ENCODE results near the gene RAD51D. TPM values are rescaled to one million over a fixed set of nuclear protein-coding genes. Genes with fewer than 3 reads are reported as not detected.

The RAD51D gene
- total RNA-seq = 1 to 10 TPM; 3.9 to 5.5 (median 4.3) TPM
- long read RNA-seq, full-length matches to known transcripts = 1 of 1 reads
- long read RNA-seq, partial matches to known transcripts = 0 of 1 reads
- long read RNA-seq, other reads (novel, unspliced or antisense) = 0 of 1 reads

DNA sequence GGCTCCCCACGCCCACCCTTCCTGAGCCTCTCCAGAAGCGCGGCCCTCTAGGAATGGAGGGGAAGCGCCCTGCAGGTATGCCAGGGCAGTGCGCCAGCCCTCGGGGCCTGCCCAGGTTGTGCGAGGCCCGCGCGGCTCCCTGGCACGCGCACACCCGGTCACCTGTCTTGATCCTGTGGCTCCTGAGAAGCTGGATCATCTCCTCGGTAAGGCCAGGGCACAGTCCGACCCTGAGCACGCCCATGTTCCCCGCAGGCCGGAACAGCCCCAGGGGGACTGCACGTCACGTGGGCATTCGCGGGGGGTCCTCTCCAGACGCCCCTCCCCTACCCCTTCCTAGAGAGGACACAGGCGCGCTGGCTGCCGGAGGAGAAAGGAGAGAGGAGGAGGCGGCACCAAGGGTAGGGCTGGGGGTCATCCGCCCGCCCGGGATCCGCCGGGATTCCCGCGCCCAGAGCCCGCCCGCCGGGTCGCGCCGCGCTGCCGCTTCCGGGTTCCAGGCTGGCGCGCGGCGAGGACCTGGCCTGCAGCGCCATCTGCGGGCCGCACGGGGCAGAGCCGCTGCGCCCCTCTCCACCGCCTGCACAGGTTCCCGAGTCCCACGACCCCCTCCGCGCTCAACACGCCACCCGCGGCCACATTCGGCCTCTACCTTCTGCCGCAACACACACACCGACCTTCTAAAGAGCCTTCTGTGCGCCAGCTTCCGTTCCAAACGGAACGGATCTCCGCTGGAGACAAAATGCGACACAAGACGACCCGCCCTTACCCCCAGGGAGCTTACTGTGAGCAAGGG lies at the start of gene RAD51D:
Gene RAD51D (minus strand): TSS at position 491 of the 796 bp plus-strand sequence. CDS start 247 bp downstream, at position 244.
- WGBS (ENCODE audit: insufficient coverage, low coverage, low lambda C conversion rate, missing lambda C conversion rate) = 0% methylated on average over 11 of the region's 72 CpGs
- Histone ChIP-seq H3K9me3 (no peaks in the 10 kb centered on the region), H3K4me3 (peak within 1 kb of the TSS; percentile 80 to 91 (median 90)), H3K27ac (peak within 1 kb of the TSS; percentile 56 to 59 (median 56)), H3K36me3 (no peaks in the 10 kb centered on the region), H3K4me1 (peaks cover 0 to 9% (median 4%) of the 10 kb centered on the region in 4 donors), H3K27me3 (no peaks in the 10 kb centered on the region)
- intact Hi-C loops (cut with DNase I) = loop anchor here (10.0 kb wide), 3 partner anchors 125 to 695 kb away; no protein-coding TSS in a partner anchor
- ATAC-seq (peak; percentile 97 to 99 (median 98)), DNase-seq (peak; percentile 76 to 81 (median 77))
- TF ChIP-seq, protein P1, sequence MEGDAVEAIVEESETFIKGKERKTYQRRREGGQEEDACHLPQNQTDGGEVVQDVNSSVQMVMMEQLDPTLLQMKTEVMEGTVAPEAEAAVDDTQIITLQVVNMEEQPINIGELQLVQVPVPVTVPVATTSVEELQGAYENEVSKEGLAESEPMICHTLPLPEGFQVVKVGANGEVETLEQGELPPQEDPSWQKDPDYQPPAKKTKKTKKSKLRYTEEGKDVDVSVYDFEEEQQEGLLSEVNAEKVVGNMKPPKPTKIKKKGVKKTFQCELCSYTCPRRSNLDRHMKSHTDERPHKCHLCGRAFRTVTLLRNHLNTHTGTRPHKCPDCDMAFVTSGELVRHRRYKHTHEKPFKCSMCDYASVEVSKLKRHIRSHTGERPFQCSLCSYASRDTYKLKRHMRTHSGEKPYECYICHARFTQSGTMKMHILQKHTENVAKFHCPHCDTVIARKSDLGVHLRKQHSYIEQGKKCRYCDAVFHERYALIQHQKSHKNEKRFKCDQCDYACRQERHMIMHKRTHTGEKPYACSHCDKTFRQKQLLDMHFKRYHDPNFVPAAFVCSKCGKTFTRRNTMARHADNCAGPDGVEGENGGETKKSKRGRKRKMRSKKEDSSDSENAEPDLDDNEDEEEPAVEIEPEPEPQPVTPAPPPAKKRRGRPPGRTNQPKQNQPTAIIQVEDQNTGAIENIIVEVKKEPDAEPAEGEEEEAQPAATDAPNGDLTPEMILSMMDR (IDR thresholded peaks at IDR 0.05) = peak; percentile 88 to 99 (median 92)
- TF ChIP-seq POLR2A (IDR thresholded peaks at IDR 0.05) = peak; percentile 39

DNA sequence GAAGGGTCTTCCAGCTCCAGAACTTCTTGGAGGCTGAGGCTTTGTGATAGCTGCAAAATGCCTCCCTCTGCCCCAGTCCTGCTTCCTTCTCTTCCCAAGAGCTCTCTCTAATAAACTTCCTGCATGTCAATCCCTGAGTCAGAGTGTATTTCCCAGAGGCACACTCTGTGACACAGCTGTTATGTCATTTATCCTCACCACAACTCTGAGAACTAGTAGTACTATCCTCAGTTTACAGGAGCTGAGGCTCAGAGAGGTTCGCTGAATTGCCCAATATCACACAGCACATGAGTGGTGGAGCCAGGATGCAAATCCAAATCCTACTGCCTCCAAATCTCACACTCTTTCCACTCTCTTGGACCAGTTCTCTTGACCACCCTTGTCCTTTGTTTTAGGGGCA lies 48.0 kb upstream of the RAD51D start:
- Histone ChIP-seq H3K27me3 (no peaks in the 10 kb centered on the region), H3K27ac (no peak overlapping the region), H3K36me3 (no peaks in the 10 kb centered on the region), H3K9me3 (no peaks in the 10 kb centered on the region), H3K4me1 (no peaks in the 10 kb centered on the region), H3K4me3 (no peak overlapping the region)
- no peak for ATAC-seq
- TF ChIP-seq, protein P1 (IDR thresholded peaks at IDR 0.05) = no peak
- no peak for TF ChIP-seq POLR2A (IDR thresholded peaks at IDR 0.05)
- intact Hi-C loops (cut with DNase I) = no loop called here
- WGBS (ENCODE audit: insufficient coverage, low coverage, low lambda C conversion rate, missing lambda C conversion rate) = 29% methylated on average over 1 of the region's 1 CpG
- no peak for DNase-seq

GRCh38 chr17:35167046-35167445 lies 47.4 kb upstream of the RAD51D start:
- intact Hi-C loops (cut with DNase I) = no loop called here
- no peaks in the 10 kb centered on the region for H3K36me3 ChIP-seq
- WGBS (ENCODE audit: insufficient coverage, low coverage, low lambda C conversion rate, missing lambda C conversion rate) = 43% methylated on average over 2 of the region's 3 CpGs
- DNase-seq = no peak
- no peaks in the 10 kb centered on the region for H3K9me3 ChIP-seq
- TF ChIP-seq, protein P1 (IDR thresholded peaks at IDR 0.05) = no peak
- no peak for TF ChIP-seq POLR2A (IDR thresholded peaks at IDR 0.05)
- ATAC-seq = no peak
- no peaks in the 10 kb centered on the region for H3K4me1 ChIP-seq
- H3K4me3 ChIP-seq = no peak overlapping the region
- no peaks in the 10 kb centered on the region for H3K27me3 ChIP-seq
- H3K27ac ChIP-seq = no peak overlapping the region

- TF ChIP-seq, protein P1 (IDR thresholded peaks at IDR 0.05) = no peak
- TF ChIP-seq POLR2A (IDR thresholded peaks at IDR 0.05) = no peak
- H3K9me3 ChIP-seq = no peaks in the 10 kb centered on the region
- 65% methylated on average over 3 of the region's 5 CpGs for WGBS (ENCODE audit: insufficient coverage, low coverage, low lambda C conversion rate, missing lambda C conversion rate)
- no peak overlapping the region for H3K4me3 ChIP-seq
- H3K27ac ChIP-seq = no peak overlapping the region
- no peak for DNase-seq
- ATAC-seq = no peak
- intact Hi-C loops (cut with DNase I) = no loop called here
- no peaks in the 10 kb centered on the region for H3K27me3 ChIP-seq
- no peaks in the 10 kb centered on the region for H3K36me3 ChIP-seq
- no peaks in the 10 kb centered on the region for H3K4me1 ChIP-seq
Measured at GRCh38 chr17:35166526-35166925, 46.9 kb upstream of the RAD51D start.
